AG09309 (cell line): ENCODE results near the gene DVL2.

ENCODE experiments used
- DNase-seq: peaks from one replicate; pipeline ENCODE4 v3.0.0-alpha.2; 2010; ENCODE audit warnings: low read depth
- H3K4me3 ChIP-seq: 2 replicates; pipeline ENCODE4 v1.5.1; 2011; ENCODE audit warnings: mild to moderate bottlenecking, low read depth, low read length, moderate library complexity; ENCODE audit not compliant: control insufficient read depth
- TF ChIP-seq, protein P1 (sequence below): IDR thresholded peaks from 2 replicates; pipeline ENCODE4 v1.5.1; 2011; ENCODE audit warnings: mild to moderate bottlenecking, low read depth, low read length, inconsistent platforms; ENCODE audit not compliant: insufficient read depth, control insufficient read depth; ENCODE audit errors: missing control alignments

Gene DVL2

DNA sequence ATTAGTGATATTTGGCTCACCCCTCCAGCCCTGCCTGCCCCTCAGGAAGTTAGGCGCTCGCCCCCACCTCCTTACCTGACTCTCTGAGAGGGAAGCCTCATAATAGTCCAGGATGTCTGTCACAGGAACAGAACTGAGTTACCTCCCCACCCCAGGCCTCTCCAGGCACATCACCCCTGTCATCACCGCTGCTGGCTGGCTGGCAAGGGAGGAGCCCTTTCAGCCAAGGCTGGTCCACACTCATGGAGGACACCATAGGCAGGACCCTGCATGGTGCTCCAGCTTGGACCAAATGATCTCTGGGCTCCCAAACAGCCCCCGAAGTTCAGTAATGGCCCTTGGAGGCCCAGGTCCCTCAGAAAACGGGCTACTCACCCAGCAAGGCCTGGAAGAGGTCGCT is 16.2 kb downstream of the DVL2 start:
- TF ChIP-seq, protein P1, sequence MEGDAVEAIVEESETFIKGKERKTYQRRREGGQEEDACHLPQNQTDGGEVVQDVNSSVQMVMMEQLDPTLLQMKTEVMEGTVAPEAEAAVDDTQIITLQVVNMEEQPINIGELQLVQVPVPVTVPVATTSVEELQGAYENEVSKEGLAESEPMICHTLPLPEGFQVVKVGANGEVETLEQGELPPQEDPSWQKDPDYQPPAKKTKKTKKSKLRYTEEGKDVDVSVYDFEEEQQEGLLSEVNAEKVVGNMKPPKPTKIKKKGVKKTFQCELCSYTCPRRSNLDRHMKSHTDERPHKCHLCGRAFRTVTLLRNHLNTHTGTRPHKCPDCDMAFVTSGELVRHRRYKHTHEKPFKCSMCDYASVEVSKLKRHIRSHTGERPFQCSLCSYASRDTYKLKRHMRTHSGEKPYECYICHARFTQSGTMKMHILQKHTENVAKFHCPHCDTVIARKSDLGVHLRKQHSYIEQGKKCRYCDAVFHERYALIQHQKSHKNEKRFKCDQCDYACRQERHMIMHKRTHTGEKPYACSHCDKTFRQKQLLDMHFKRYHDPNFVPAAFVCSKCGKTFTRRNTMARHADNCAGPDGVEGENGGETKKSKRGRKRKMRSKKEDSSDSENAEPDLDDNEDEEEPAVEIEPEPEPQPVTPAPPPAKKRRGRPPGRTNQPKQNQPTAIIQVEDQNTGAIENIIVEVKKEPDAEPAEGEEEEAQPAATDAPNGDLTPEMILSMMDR: no peak
- no peak overlapping the region for H3K4me3 ChIP-seq
- DNase-seq: no peak

DNA sequence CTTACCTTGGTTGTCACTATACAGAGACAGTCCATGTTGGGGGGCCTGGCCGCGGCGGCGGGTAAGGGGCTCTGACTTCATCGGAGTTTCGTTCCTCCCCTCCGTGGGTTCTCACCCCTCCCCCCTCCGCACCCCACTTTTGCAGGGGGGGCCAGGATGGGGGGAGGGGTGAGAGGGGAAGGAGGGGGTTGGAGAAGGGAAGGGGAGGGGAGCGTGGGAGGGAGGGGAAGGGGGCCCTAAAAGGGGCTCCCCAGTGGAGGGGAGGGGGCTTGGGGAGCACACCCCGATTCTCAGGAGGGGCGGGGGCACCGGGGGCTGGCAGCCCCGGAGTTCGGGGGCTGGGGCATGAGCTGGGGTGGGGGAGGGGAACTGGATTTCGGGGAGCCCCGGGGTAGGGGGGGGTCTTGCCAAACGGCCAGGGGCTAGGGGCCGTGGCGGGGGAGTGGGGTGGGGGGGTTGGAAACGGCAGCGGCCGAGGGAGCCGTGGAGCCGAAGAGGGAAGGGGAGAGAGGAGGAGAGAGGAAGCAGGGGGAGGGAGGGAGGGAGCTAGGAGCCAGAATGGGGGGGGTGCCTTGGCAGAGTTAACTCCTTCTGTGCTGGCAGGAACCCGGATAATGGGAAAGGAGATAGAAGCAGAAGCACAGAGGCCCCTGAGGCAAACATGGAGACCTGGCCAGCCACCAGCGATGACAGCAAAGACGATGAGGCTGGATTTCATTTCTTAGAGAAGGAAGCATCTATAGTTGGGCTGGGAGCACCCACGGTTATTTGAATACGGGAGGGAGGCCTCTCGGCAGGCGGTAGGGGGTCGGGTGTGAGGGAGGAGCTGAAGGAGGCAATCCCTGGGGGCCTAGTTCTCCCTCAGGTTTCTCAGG is 17.0 kb downstream of the DVL2 start:
- DNase-seq: no peak
- peak overlapping the region; percentile 80 for H3K4me3 ChIP-seq
- TF ChIP-seq, protein P1: no peak

GRCh38 chr17:7216242-7217112 is 17.8 kb downstream of the DVL2 start:
- H3K4me3 ChIP-seq: peak overlapping the region; percentile 80
- TF ChIP-seq, protein P1: no peak
- no peak for DNase-seq

DNA sequence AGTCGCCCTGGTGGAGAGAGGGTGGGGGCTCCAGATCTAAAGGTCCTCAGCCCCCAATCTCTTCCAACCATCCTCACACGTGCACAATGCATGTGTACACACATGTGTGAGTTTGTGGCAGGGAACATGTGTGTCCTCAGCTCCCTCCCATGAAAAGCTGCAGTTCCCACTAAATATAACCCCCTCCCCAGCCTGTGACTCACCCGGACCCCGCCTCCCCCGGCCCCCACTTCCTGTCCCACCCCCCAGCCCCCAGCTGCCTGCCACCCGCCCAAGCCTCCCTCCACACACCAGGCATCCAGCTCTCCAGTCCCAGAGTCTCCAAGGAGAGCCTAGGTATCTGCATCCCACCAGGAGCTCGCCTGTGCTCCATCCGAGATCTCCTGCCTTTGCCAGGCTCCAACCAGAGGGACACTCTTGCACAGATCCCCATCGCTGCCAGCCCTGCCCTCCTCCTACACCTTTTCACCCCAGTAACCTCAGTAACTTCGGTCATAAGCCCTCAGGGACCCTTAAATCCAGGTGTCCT is 18.6 kb downstream of the DVL2 start:
- no peak for DNase-seq
- TF ChIP-seq, protein P1: no peak
- peak overlapping the region; percentile 80 for H3K4me3 ChIP-seq

- peak overlapping the region; percentile 65 for H3K4me3 ChIP-seq
- TF ChIP-seq, protein P1: no peak
- DNase-seq: no peak
These were observed 19.1 kb downstream of the DVL2 start for GRCh38 chr17:7215136-7215638.

GRCh38 chr17:7214300-7215135 is 19.8 kb downstream of the DVL2 start:
- TF ChIP-seq, protein P1: peak; percentile 70
- DNase-seq: peak; percentile 84
- H3K4me3 ChIP-seq: peak overlapping the region; percentile 65
